ENCODE measurements around the gene TNS3. TPM values are rescaled to one million over a fixed set of nuclear protein-coding genes. Genes with fewer than 3 reads are reported as not detected.

The TNS3 gene
- total and polyA plus RNA-seq, 2 donors (not counting 1 experiment from before 2014, with no cell fraction given) = 11.4 to 77.5 TPM

- WGBS (ENCODE audit: insufficient coverage) = no CpG with 5 or more reads among the region's 3 CpGs
- Mint-ChIP-seq H3K4me1 (no peaks in the 10 kb centered on the region), H3K4me3 (no peak overlapping the region), H3K9me3 (ENCODE audit: insufficient read depth) (no peaks in the 10 kb centered on the region), H3K27me3 (no peaks in the 10 kb centered on the region), H3K27ac (no peak overlapping the region)
- Histone ChIP-seq H3K27me3 (replicated peaks in 1 of 4; ENCODE audit: control extremely low read depth in 1 of 4, control insufficient read depth in 3 of 4, insufficient read depth in 4 of 4, low read length in 3 of 4) (no peaks in the 10 kb centered on the region), H3K4me1 (ENCODE audit: control insufficient read depth in 2 of 2, insufficient read depth in 2 of 2, low read length in 2 of 2) (no peaks in the 10 kb centered on the region), H3K4me2 (replicated peaks; ENCODE audit: low read depth, low read length, poor library complexity, severe bottlenecking) (no peak overlapping the region), H3K4me3 (ENCODE audit: control extremely low read depth in 1 of 5, extremely low read depth in 1 of 5, insufficient read depth in 1 of 5, low read depth in 2 of 5, low read length in 4 of 5) (no peak overlapping the region), H3K9ac (ENCODE audit: low read length) (no peak overlapping the region), H3K27ac (ENCODE audit: low read length in 2 of 2) (no peak overlapping the region), H3K36me3 (replicated peaks in 1 of 2; ENCODE audit: control extremely low read depth in 1 of 2, control insufficient read depth in 1 of 2, extremely low read depth in 1 of 2, insufficient read depth in 2 of 2, low read length in 1 of 2) (peaks cover 0 to 34% of the 10 kb centered on the region in 2 experiments), H3K79me2 (ENCODE audit: control insufficient read depth, insufficient read depth, low read length) (no peaks in the 10 kb centered on the region), H2AFZ (ENCODE audit: insufficient read depth, low read depth, low read length, poor library complexity, severe bottlenecking) (no peak overlapping the region), H3K9me3 (ENCODE audit: control extremely low read depth in 1 of 3, control insufficient read depth in 2 of 3, insufficient read depth in 1 of 3, low read length in 2 of 3) (peaks cover 0 to 4% (median 0%) of the 10 kb centered on the region in 3 donors), H4K20me1 (ENCODE audit: control insufficient read depth, insufficient read depth, low read length, poor library complexity, severe bottlenecking) (no peaks in the 10 kb centered on the region)
- CTCF ChIA-PET = no interaction called here
- intact Hi-C loops (cut with micrococcal nuclease) = no loop called here
- ATAC-seq (ENCODE audit: low read depth) (no peak), DNase-seq (no peak)
- TF ChIP-seq, protein P1, sequence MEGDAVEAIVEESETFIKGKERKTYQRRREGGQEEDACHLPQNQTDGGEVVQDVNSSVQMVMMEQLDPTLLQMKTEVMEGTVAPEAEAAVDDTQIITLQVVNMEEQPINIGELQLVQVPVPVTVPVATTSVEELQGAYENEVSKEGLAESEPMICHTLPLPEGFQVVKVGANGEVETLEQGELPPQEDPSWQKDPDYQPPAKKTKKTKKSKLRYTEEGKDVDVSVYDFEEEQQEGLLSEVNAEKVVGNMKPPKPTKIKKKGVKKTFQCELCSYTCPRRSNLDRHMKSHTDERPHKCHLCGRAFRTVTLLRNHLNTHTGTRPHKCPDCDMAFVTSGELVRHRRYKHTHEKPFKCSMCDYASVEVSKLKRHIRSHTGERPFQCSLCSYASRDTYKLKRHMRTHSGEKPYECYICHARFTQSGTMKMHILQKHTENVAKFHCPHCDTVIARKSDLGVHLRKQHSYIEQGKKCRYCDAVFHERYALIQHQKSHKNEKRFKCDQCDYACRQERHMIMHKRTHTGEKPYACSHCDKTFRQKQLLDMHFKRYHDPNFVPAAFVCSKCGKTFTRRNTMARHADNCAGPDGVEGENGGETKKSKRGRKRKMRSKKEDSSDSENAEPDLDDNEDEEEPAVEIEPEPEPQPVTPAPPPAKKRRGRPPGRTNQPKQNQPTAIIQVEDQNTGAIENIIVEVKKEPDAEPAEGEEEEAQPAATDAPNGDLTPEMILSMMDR (IDR thresholded peaks at IDR 0.05) = no peak
- no peak for TF ChIP-seq EZH2 (IDR thresholded peaks at IDR 0.05; ENCODE audit: borderline replicate concordance, insufficient read depth, low read depth, low read length, poor library complexity, severe bottlenecking)
- POLR2A ChIA-PET = interaction anchor here (0.7 kb wide), 1 partner anchor 381 kb away, joined by 3 read pairs; no protein-coding TSS in a partner anchor
Measured at GRCh38 chr7:47422611-47423010, 159.3 kb downstream of the TNS3 start.

DNA sequence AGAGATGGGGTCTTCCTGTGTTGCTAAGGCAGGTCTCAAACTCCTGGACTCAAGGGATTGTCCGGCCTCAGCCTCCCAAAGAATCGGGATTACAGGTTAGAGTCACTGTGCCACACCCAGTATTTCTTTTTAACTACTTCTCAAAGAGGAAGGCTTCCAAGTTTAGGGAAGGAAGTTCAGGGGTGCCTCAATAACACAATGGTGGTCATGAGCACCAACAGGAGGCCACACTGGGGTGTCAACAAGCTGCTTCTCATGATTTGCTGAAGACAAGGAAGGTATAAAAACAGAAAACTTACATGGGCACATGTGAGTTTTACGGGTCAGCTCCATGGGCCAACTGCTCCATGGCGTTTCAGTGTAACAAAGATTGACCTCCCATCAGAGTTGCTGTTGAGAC lies 160.5 kb downstream of the TNS3 start:
- ATAC-seq (ENCODE audit: low read depth) (no peak), DNase-seq (no peak)
- no peaks in the 10 kb centered on the region for H3K27me3 ChIP-seq (replicated peaks in 1 of 4; ENCODE audit: control extremely low read depth in 1 of 4, control insufficient read depth in 3 of 4, insufficient read depth in 4 of 4, low read length in 3 of 4)
- TF ChIP-seq EZH2 (IDR thresholded peaks at IDR 0.05; ENCODE audit: borderline replicate concordance, insufficient read depth, low read depth, low read length, poor library complexity, severe bottlenecking) = no peak
- TF ChIP-seq, protein P1 (IDR thresholded peaks at IDR 0.05) = no peak
- peaks cover 0 to 4% (median 0%) of the 10 kb centered on the region in 3 donors for H3K9me3 ChIP-seq (ENCODE audit: control extremely low read depth in 1 of 3, control insufficient read depth in 2 of 3, insufficient read depth in 1 of 3, low read length in 2 of 3)
- H4K20me1 ChIP-seq (ENCODE audit: control insufficient read depth, insufficient read depth, low read length, poor library complexity, severe bottlenecking) = no peaks in the 10 kb centered on the region
- H3K27ac ChIP-seq (ENCODE audit: low read length in 2 of 2) = no peak overlapping the region
- Mint-ChIP-seq H3K27me3 (no peaks in the 10 kb centered on the region), H3K4me1 (no peaks in the 10 kb centered on the region), H3K4me3 (no peak overlapping the region), H3K9me3 (ENCODE audit: insufficient read depth) (no peaks in the 10 kb centered on the region), H3K27ac (no peak overlapping the region)
- H3K79me2 ChIP-seq (ENCODE audit: control insufficient read depth, insufficient read depth, low read length) = no peaks in the 10 kb centered on the region
- no peak overlapping the region for H3K4me2 ChIP-seq (replicated peaks; ENCODE audit: low read depth, low read length, poor library complexity, severe bottlenecking)
- no peak overlapping the region for H2AFZ ChIP-seq (ENCODE audit: insufficient read depth, low read depth, low read length, poor library complexity, severe bottlenecking)
- intact Hi-C loops (cut with micrococcal nuclease) = no loop called here
- no peaks in the 10 kb centered on the region for H3K4me1 ChIP-seq (ENCODE audit: control insufficient read depth in 2 of 2, insufficient read depth in 2 of 2, low read length in 2 of 2)
- no peak overlapping the region for H3K4me3 ChIP-seq (ENCODE audit: control extremely low read depth in 1 of 5, extremely low read depth in 1 of 5, insufficient read depth in 1 of 5, low read depth in 2 of 5, low read length in 4 of 5)
- peaks cover 0 to 31% of the 10 kb centered on the region in 2 experiments for H3K36me3 ChIP-seq (replicated peaks in 1 of 2; ENCODE audit: control extremely low read depth in 1 of 2, control insufficient read depth in 1 of 2, extremely low read depth in 1 of 2, insufficient read depth in 2 of 2, low read length in 1 of 2)
- CTCF ChIA-PET = interaction anchor here (1.6 kb wide), 1 partner anchor 398 kb away, joined by 5 read pairs; no protein-coding TSS in a partner anchor
- no peak overlapping the region for H3K9ac ChIP-seq (ENCODE audit: low read length)
- WGBS (ENCODE audit: insufficient coverage) = 92% methylated on average over 2 of the region's 4 CpGs
- POLR2A ChIA-PET = no interaction called here

All from B cell (primary cell).